Kidney (tissue), 14 donors: ENCODE measurements around the gene ZNF639. TPM values are rescaled to one million over a fixed set of nuclear protein-coding genes. Genes with fewer than 3 reads are reported as not detected.

Experiments
- DNase-seq, 5 donors: peaks; one replicate each; pipeline ENCODE4 v3.0.0-alpha.2; 2013 to 2020
- FAIRE-seq: peaks from 2 replicates; lab custom pipeline; 2012; peaks lifted over from hg19 to GRCh38; lab: Jason Lieb, UNC
- H3K27ac ChIP-seq, 2 donors: one replicate each; pipeline ENCODE4 v1.7.0; 2013; ENCODE audit warnings: low read depth in 2 of 2, low read length in 2 of 2, inconsistent platforms in 1 of 2
- H3K27me3 ChIP-seq: one replicate; pipeline ENCODE4 v1.7.1; 2013; ENCODE audit warnings: low read length, inconsistent platforms; ENCODE audit not compliant: control insufficient read depth, insufficient read depth
- H3K36me3 ChIP-seq, 3 donors: one replicate each; pipeline versions ENCODE4 v1.7.0 to v1.7.1; 2013; ENCODE audit warnings: low read length in 3 of 3, control low read depth in 1 of 3, inconsistent platforms in 1 of 3; ENCODE audit not compliant: insufficient read depth in 3 of 3, control insufficient read depth in 2 of 3
- H3K4me1 ChIP-seq, 3 donors: one replicate each; pipeline versions ENCODE4 v1.7.0 to v1.7.1; 2013; ENCODE audit warnings: low read length in 3 of 3, inconsistent platforms in 1 of 3, low read depth in 1 of 3; ENCODE audit not compliant: control insufficient read depth in 2 of 3, insufficient read depth in 2 of 3
- H3K4me3 ChIP-seq, 3 donors: one replicate each; pipeline versions ENCODE4 v1.7.0 to v1.8.1; 2013; ENCODE audit warnings: low read length in 3 of 3, control low read depth in 1 of 3, inconsistent platforms in 1 of 3
- H3K9ac ChIP-seq, 3 donors: one replicate each; pipeline versions ENCODE4 v1.7.0 to v1.7.1; 2013; ENCODE audit warnings: low read length in 3 of 3, control low read depth in 1 of 3, inconsistent platforms in 1 of 3
- H3K9me3 ChIP-seq, 3 donors: one replicate each; pipeline versions ENCODE4 v1.7.0 to v1.7.1; 2013; ENCODE audit warnings: low read length in 3 of 3, control low read depth in 1 of 3, inconsistent platforms in 1 of 3; ENCODE audit not compliant: control insufficient read depth in 2 of 3, insufficient read depth in 1 of 3
- intact Hi-C: fragments of 100-400 bp; cut with DNase I; formaldehyde crosslinking; loops from one replicate; pipeline ENCODE4 v1.11.1; 2022
- polyA plus RNA-seq: library from polyadenylated mRNA; stranded (reverse); fragments of 350-450 nt; fragmentation: Illumina TruSeq; extraction: RNeasy Lipid Tissue Mini Kit (QIAGEN cat#74804); gene quantifications from one replicate; pipeline ENCODE4 v1.2.3, GENCODE V29; 2014; ENCODE audit warnings: low read depth, low replicate concordance; ENCODE audit not compliant: insufficient read depth
- total RNA-seq: library from RNA; stranded (reverse); fragmentation: NEBNext Ultra II Directional; extraction: Animal tissue kit (Norgen Biotek cat#: 25700); gene quantifications from one replicate; pipeline ENCODE4 v1.2.1, GENCODE V29; 2021
- TF ChIP-seq, protein P1 (sequence below): IDR thresholded peaks from 3 replicates; pipeline ENCODE4 v1.5.1; 2012; ENCODE audit warnings: mild to moderate bottlenecking, moderate library complexity, borderline replicate concordance; ENCODE audit not compliant: insufficient read depth; ENCODE audit errors: extremely low read depth
- donor health status: control.
- donor health status: control.
- donor health status: control.
- donor health status: control.
- donor health status: control.
- donor health status: DM: yes; HTN: yes; CAD: no.
- donor health status: Normal renal cell carcinoma (clear cell type).

Gene ZNF639
- total and polyA plus RNA-seq, 2 donors from 2014 or later: 17.9 to 35.6 TPM

DNA sequence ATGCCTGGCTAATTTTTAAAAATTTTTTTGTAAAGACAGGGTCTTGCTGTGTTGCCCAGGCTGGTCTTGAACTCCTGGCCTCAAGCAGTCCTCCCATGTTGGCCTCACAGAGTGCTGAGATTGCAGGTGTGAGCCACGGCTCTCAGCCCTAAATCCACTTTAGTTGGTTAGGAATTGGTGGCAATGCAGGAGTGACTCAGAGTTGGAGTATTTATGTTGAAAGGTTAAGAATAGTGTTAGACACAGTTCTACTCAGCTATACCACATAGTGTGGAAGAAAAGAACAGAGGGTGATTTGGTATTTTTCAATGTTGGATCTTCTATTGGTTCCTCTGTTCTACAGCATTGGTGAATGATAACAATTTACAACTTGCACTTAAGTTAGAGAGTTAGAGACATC, 7.6 kb downstream of the ZNF639 start:
- Histone ChIP-seq H3K4me1 (no peaks in the 10 kb centered on the region), H3K9ac (no peak overlapping the region), H3K27me3 (no peaks in the 10 kb centered on the region), H3K27ac (no peak overlapping the region), H3K9me3 (no peaks in the 10 kb centered on the region), H3K4me3 (no peak overlapping the region), H3K36me3 (peaks cover 15 to 44% (median 24%) of the 10 kb centered on the region in 3 donors)
- intact Hi-C loops: no loop called here
- TF ChIP-seq, protein P1, sequence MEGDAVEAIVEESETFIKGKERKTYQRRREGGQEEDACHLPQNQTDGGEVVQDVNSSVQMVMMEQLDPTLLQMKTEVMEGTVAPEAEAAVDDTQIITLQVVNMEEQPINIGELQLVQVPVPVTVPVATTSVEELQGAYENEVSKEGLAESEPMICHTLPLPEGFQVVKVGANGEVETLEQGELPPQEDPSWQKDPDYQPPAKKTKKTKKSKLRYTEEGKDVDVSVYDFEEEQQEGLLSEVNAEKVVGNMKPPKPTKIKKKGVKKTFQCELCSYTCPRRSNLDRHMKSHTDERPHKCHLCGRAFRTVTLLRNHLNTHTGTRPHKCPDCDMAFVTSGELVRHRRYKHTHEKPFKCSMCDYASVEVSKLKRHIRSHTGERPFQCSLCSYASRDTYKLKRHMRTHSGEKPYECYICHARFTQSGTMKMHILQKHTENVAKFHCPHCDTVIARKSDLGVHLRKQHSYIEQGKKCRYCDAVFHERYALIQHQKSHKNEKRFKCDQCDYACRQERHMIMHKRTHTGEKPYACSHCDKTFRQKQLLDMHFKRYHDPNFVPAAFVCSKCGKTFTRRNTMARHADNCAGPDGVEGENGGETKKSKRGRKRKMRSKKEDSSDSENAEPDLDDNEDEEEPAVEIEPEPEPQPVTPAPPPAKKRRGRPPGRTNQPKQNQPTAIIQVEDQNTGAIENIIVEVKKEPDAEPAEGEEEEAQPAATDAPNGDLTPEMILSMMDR: no peak
- FAIRE-seq: no peak
- no peak for DNase-seq

DNA sequence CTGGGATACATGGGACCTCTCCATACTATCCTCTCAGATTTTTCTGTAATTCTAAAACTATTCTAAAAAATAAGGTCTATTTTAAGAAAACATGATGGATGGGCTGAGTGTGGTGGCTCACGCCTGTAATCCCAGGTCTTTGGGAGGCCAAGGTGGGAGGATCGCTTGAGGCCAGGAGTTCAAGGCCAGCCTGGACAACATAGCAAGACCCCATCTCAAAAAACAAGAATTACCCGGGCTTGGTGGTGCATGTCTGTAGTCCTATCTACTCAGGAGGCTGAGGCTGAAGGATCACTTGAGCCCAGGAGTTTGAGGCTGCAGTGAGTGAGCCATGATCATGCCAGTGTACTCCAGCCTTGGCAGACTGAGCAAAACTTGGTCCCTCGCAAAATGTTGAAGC, 9.4 kb downstream of the ZNF639 start:
- H3K9ac ChIP-seq: no peak overlapping the region
- no peaks in the 10 kb centered on the region for H3K4me1 ChIP-seq
- no peak overlapping the region for H3K4me3 ChIP-seq
- no peaks in the 10 kb centered on the region for H3K9me3 ChIP-seq
- H3K36me3 ChIP-seq: peaks cover 15 to 44% (median 24%) of the 10 kb centered on the region in 3 donors
- intact Hi-C loops: no loop called here
- FAIRE-seq (no peak), DNase-seq (no peak)
- H3K27me3 ChIP-seq: no peaks in the 10 kb centered on the region
- no peak overlapping the region for H3K27ac ChIP-seq
- TF ChIP-seq, protein P1: no peak

DNA sequence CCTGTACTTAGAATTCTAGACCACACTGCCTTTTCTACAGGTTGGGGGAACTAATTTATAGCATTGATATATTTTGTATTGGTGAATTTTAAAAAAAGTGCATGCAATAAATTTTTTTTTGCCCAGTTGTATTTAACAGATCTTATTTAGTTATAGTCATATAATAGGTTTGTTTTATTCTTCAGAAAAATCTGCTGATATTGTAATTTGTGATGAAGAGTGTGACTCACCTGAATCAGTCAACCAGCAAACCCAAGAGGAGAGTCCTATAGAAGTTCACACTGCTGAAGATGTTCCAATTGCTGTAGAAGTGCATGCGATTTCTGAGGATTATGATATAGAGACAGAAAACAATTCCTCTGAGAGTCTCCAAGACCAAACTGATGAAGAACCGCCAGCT, 10.3 kb downstream of the ZNF639 start:
- no peak for DNase-seq
- Histone ChIP-seq H3K9ac (no peak overlapping the region), H3K36me3 (peaks cover 15 to 44% (median 24%) of the 10 kb centered on the region in 3 donors), H3K27me3 (no peaks in the 10 kb centered on the region), H3K27ac (no peak overlapping the region), H3K9me3 (no peaks in the 10 kb centered on the region), H3K4me3 (no peak overlapping the region), H3K4me1 (no peaks in the 10 kb centered on the region)
- intact Hi-C loops: no loop called here
- FAIRE-seq: no peak
- TF ChIP-seq, protein P1: no peak

DNA sequence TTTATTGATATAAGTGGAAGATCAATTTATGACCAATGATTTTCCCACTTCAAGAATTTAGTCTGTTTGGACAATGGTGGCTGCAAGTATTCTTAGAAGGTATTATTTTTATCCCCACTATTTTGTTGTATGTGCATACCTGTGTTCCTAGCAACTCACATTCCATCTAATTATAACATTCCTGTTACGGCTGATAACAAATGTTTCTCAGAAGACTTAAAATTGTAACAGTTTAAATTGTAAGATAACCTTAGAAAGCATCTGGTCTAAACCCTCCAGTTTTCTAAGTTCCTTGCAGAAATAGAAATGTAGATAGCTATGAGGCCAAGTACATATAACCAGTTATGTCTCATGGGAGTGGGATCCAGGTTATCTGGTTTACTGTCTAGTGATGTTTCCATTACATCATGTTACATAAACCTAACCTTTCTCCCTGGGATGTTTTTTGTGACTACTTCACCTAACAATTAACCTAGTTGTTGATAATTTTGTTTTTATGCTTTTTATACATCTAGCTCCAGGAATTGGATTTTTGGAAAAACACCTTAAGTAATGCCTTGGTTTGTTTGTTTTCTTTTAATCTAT, 13.6 kb downstream of the ZNF639 start:
- no peak overlapping the region for H3K9ac ChIP-seq
- TF ChIP-seq, protein P1: no peak
- DNase-seq (no peak), FAIRE-seq (no peak)
- intact Hi-C loops: no loop called here
- no peaks in the 10 kb centered on the region for H3K27me3 ChIP-seq
- H3K9me3 ChIP-seq: no peaks in the 10 kb centered on the region
- H3K4me3 ChIP-seq: no peak overlapping the region
- peaks cover 5 to 21% (median 9%) of the 10 kb centered on the region in 3 donors for H3K36me3 ChIP-seq
- H3K4me1 ChIP-seq: no peaks in the 10 kb centered on the region
- no peak overlapping the region for H3K27ac ChIP-seq
